Smooth muscle cell (in vitro differentiated cells): Measurements from ENCODE around the gene LMOD1. TPM values are rescaled to one million over a fixed set of nuclear protein-coding genes. Genes with fewer than 3 reads are reported as not detected.

ENCODE experiments used
- DNase-seq: peaks from one replicate; lab custom pipeline; 2025; ENCODE audit not compliant: unreplicated experiment; lab: John Stamatoyannopoulos, UW
- H2AFZ ChIP-seq: fragments of 200-600 bp; sonication (generic); 2 replicates; pipeline ENCODE4 v1.6.0; 2016; ENCODE audit warnings: antibody characterized with exemption, low read depth, mild to moderate bottlenecking
- H3F3A ChIP-seq: fragments of 200-600 bp; sonication (generic); 2 replicates; pipeline ENCODE4 v1.6.0; 2017; ENCODE audit warnings: antibody characterized with exemption, low read depth
- H3K27ac ChIP-seq: fragments of 200-600 bp; sonication (generic); 2 replicates; pipeline ENCODE4 v1.5.1; 2016; ENCODE audit warnings: low read depth, mild to moderate bottlenecking
- H3K27me3 ChIP-seq: fragments of 200-600 bp; sonication (generic); 2 replicates; pipeline ENCODE4 v1.6.1; 2016; ENCODE audit warnings: low read depth, mild to moderate bottlenecking
- H3K36me3 ChIP-seq: fragments of 200-600 bp; sonication (generic); 2 replicates; pipeline ENCODE4 v1.5.1; 2016; ENCODE audit warnings: low read depth
- H3K4me1 ChIP-seq: fragments of 200-600 bp; sonication (generic); 2 replicates; pipeline ENCODE4 v1.5.1; 2016; ENCODE audit warnings: low read depth
- H3K4me2 ChIP-seq: fragments of 200-600 bp; sonication (generic); 2 replicates; pipeline ENCODE4 v1.6.0; 2016; ENCODE audit warnings: mild to moderate bottlenecking
- H3K4me3 ChIP-seq: fragments of 200-600 bp; sonication (generic); 2 replicates; pipeline ENCODE4 v1.5.1; 2016; ENCODE audit warnings: mild to moderate bottlenecking
- H3K79me2 ChIP-seq: fragments of 200-600 bp; sonication (generic); 2 replicates; pipeline ENCODE4 v1.6.0; 2016; ENCODE audit warnings: low read depth, mild to moderate bottlenecking
- H3K9ac ChIP-seq: fragments of 200-600 bp; sonication (generic); 2 replicates; pipeline ENCODE4 v1.6.0; 2016; ENCODE audit warnings: low read depth
- H3K9me3 ChIP-seq: fragments of 200-600 bp; sonication (generic); replicated peaks from 2 replicates; pipeline ENCODE4 v1.5.1; 2016; ENCODE audit warnings: low read depth
- H4K20me1 ChIP-seq: fragments of 200-600 bp; sonication (generic); 2 replicates; pipeline ENCODE4 v1.6.0; 2016; ENCODE audit warnings: low read depth
- WGBS: methylation state at CpG from one replicate; pipeline ENCODE4 v1.1.7; 2016; ENCODE audit warnings: low lambda C conversion rate; 5-methylcytosine and 5-hydroxymethylcytosine counted together
- polyA plus RNA-seq: library from polyadenylated mRNA; unstranded; fragments of >200 nt; fragmentation: Nextera tagmentation; extraction: Ambion mirVana; gene quantifications from 2 replicates; pipeline ENCODE4 v1.2.1, GENCODE V29; 2016
- total RNA-seq: library from RNA; depleted of rRNA; stranded (reverse); fragments of >200 nt; gene quantifications from 2 replicates; pipeline ENCODE4 v1.2.3, GENCODE V29; 2014
- TF ChIP-seq, protein P1 (sequence below): fragments of 200-600 bp; sonication (generic); IDR thresholded peaks from 2 replicates; pipeline ENCODE4 v1.5.1; 2017; ENCODE audit warnings: borderline replicate concordance, mild to moderate bottlenecking, antibody characterized with exemption; ENCODE audit not compliant: insufficient read depth, poor library complexity, severe bottlenecking

LMOD1 gene
- total and polyA plus RNA-seq, 2 experiments from 2014 or later = 4.0 to 5.6 TPM

DNA sequence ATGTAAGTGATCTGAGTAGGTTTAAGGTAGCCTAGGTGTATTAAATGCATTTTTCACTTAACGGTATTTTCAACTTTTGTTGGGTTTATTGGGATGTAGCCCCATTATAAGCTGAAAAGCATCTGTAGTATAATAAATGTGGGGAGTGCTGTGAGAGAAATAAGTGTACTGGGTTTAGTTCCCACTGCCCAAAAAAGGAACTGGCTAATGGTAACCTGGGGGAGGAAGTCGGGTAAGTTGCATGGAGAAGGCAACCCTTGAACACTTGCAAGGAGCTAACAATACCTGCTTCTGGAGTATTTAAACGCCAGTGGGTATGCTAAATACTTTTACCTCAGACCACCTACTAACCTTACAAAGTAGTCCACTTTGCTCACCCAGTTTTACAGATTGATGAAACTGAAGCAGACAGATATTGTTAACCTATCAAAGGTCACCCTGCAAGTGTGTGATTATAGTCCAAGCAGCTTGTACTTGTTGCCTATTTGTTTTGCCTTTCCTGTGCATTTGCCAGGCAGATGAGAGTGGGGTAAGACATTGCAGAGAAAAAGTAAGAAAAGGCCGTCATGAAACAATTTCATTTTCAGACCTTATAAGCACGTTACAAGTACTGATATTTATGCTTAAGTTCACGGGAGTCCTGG lies 65.3 kb downstream of the LMOD1 start:
- TF ChIP-seq, protein P1, sequence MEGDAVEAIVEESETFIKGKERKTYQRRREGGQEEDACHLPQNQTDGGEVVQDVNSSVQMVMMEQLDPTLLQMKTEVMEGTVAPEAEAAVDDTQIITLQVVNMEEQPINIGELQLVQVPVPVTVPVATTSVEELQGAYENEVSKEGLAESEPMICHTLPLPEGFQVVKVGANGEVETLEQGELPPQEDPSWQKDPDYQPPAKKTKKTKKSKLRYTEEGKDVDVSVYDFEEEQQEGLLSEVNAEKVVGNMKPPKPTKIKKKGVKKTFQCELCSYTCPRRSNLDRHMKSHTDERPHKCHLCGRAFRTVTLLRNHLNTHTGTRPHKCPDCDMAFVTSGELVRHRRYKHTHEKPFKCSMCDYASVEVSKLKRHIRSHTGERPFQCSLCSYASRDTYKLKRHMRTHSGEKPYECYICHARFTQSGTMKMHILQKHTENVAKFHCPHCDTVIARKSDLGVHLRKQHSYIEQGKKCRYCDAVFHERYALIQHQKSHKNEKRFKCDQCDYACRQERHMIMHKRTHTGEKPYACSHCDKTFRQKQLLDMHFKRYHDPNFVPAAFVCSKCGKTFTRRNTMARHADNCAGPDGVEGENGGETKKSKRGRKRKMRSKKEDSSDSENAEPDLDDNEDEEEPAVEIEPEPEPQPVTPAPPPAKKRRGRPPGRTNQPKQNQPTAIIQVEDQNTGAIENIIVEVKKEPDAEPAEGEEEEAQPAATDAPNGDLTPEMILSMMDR = no peak
- Histone ChIP-seq H3K4me1 (no peaks in the 10 kb centered on the region), H3K9ac (no peak overlapping the region), H3K4me2 (no peak overlapping the region), H3K9me3 (no peaks in the 10 kb centered on the region), H3K36me3 (no peaks in the 10 kb centered on the region), H3F3A (no peaks in the 10 kb centered on the region), H3K27me3 (no peaks in the 10 kb centered on the region), H3K4me3 (no peak overlapping the region), H3K27ac (no peak overlapping the region), H3K79me2 (no peaks in the 10 kb centered on the region), H2AFZ (no peak overlapping the region), H4K20me1 (no peaks in the 10 kb centered on the region)
- DNase-seq = no peak
- WGBS = 86% methylated on average over 6 of the region's 6 CpGs

DNA sequence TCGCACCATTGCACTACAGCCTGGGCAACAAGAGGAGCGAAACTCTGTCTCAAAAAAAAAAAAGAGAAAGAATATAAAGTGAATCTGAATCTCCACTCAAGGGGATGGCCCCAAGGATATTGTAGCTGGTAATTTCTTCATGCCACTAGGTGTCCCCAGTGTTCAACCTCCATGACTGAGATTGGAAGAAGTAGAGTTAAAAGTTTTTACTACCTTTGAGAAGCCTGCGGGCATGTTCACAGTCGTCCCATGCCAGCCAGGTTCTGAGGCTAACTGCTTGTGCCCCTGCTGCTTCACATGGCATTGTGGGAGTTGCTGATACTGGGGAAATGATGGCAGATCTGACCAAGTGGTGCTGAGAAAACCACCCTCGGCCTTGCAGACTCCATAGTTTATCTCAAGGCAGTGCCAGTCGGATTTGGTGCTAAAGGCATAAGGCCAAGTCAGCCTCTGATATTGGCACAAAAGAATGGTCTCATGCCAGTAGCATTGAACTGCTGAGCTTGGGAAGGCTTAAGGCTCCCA lies 68.4 kb downstream of the LMOD1 start:
- no peaks in the 10 kb centered on the region for H4K20me1 ChIP-seq
- TF ChIP-seq, protein P1 = peak; percentile 61
- no peaks in the 10 kb centered on the region for H3K9me3 ChIP-seq
- no peaks in the 10 kb centered on the region for H3K36me3 ChIP-seq
- H3K79me2 ChIP-seq = no peaks in the 10 kb centered on the region
- WGBS = 61% methylated on average over 6 of the region's 6 CpGs
- H3F3A ChIP-seq = no peaks in the 10 kb centered on the region
- no peak overlapping the region for H3K4me2 ChIP-seq
- no peak overlapping the region for H3K9ac ChIP-seq
- DNase-seq = no peak
- no peak overlapping the region for H3K27ac ChIP-seq
- H3K27me3 ChIP-seq = no peaks in the 10 kb centered on the region
- no peak overlapping the region for H2AFZ ChIP-seq
- H3K4me3 ChIP-seq = no peak overlapping the region
- H3K4me1 ChIP-seq = no peaks in the 10 kb centered on the region

DNA sequence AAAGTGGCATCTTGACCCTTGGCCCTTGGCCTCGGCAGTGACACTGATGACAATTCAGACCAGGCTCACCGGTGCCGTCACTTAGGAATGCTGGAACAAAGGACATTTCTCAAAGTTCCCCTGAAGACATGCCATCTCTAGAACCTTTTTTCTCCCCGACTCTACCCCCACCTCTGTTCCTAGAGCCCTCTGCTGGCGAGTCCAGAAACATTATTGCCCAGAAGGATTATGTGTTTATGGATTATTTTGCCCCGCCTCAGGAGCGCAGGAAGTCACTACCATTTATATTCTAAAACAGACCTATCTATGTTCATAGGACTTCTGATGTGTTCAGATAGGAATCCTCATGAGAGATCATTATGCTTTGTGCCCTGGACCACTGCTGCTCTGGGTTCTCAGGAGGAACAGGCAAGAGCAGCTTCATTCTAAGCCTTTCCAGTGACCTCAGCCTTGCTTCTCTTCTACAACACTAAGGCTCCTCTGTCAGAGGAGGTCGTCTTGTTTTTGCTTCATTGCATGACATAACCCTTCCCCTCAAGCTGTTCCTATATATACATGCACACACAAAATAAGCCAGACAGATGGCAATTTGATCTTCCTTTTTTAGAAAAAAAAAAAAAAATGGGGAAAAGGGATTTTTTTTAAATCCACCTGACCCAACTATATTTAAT lies 70.1 kb downstream of the LMOD1 start:
- no peak overlapping the region for H2AFZ ChIP-seq
- TF ChIP-seq, protein P1 = peak; percentile 19
- no peak overlapping the region for H3K9ac ChIP-seq
- H3K36me3 ChIP-seq = peaks cover 16% of the 10 kb centered on the region
- no peaks in the 10 kb centered on the region for H3K79me2 ChIP-seq
- H3K27ac ChIP-seq = no peak overlapping the region
- no peaks in the 10 kb centered on the region for H3K27me3 ChIP-seq
- H4K20me1 ChIP-seq = no peaks in the 10 kb centered on the region
- H3F3A ChIP-seq = no peaks in the 10 kb centered on the region
- H3K9me3 ChIP-seq = no peaks in the 10 kb centered on the region
- H3K4me2 ChIP-seq = no peak overlapping the region
- H3K4me1 ChIP-seq = no peaks in the 10 kb centered on the region
- DNase-seq = no peak
- WGBS = 87% methylated on average over 8 of the region's 8 CpGs
- H3K4me3 ChIP-seq = no peak overlapping the region

DNA sequence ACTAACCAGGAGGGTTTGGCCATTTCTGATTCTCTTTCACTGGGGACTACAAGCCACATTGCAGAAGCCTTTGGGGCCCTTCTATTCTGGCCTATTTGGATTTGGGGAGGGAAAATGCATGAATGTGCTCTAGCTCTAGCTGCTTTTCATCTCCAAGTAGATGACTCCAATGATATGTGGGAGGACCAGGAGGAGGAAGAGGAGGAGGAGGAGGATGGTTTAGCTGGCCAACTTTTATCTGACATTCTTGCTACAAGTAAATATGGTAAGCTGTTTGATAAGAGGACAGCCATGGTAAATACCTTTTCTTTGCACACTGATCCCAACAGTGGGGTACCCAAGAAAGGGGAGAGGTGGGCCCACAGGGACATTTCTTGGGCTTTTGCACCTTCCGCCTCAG lies 71.7 kb downstream of the LMOD1 start:
- WGBS = 100% methylated on average over 1 of the region's 1 CpG
- no peak overlapping the region for H3K4me3 ChIP-seq
- no peak overlapping the region for H3K27ac ChIP-seq
- no peak overlapping the region for H3K4me2 ChIP-seq
- H4K20me1 ChIP-seq = no peaks in the 10 kb centered on the region
- TF ChIP-seq, protein P1 = no peak
- no peaks in the 10 kb centered on the region for H3K79me2 ChIP-seq
- no peak for DNase-seq
- H3K9me3 ChIP-seq = no peaks in the 10 kb centered on the region
- no peak overlapping the region for H3K9ac ChIP-seq
- H3F3A ChIP-seq = no peaks in the 10 kb centered on the region
- peaks cover 17% of the 10 kb centered on the region for H3K36me3 ChIP-seq
- H2AFZ ChIP-seq = no peak overlapping the region
- H3K27me3 ChIP-seq = no peaks in the 10 kb centered on the region
- no peaks in the 10 kb centered on the region for H3K4me1 ChIP-seq
